ENCODE data around the gene LRRK1. TPM values are rescaled to one million over a fixed set of nuclear protein-coding genes. Genes with fewer than 3 reads are reported as not detected.

LRRK1 gene
- total and polyA plus RNA-seq, 2 experiments from 2014 or later: 2.6 to 4.5 TPM

DNA sequence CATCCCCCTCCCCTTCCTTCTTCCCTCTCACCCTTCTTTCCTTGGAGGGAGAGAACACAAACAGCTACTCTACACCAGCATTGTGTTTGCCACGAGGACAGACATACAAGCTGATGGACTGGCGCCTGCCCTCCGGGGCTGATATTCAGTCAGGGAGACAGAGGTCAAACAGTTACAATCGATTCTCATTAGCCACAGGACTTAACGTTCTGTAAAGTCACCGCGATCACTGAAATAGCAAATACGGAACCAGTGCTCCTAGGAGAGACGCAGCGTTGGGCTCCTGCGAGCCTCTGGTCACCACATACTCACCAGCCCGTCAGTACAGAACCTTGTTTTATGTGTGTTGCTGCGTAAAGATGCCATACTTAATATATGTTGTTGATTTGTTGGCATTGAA, 108.8 kb downstream of the LRRK1 start:
- Histone ChIP-seq H3K27ac (ENCODE audit: low read depth) (no peak overlapping the region), H3K27me3 (ENCODE audit: insufficient read depth) (no peaks in the 10 kb centered on the region), H2AFZ (peak overlapping the region; percentile 38; the same call in 1 of the 2 replicates), H4K20me1 (replicated peaks; ENCODE audit: insufficient read depth) (no peaks in the 10 kb centered on the region), H3K4me2 (no peak overlapping the region), H3K4me1 (ENCODE audit: insufficient read depth) (no peaks in the 10 kb centered on the region), H3F3A (replicated peaks; ENCODE audit: low read depth) (no peaks in the 10 kb centered on the region), H3K9me2 (ENCODE audit: insufficient read depth) (no peaks in the 10 kb centered on the region), H3K4me3 (no peak overlapping the region), H3K79me2 (replicated peaks; ENCODE audit: insufficient read depth) (no peaks in the 10 kb centered on the region), H3K36me3 (ENCODE audit: insufficient read depth) (no peaks in the 10 kb centered on the region)
- no peak for DNase-seq (ENCODE audit: low spot score)
- Mint-ChIP-seq H3K27ac (no peak overlapping the region), H3K36me3 (ENCODE audit: low read depth) (no peaks in the 10 kb centered on the region), H3K9me3 (no peaks in the 10 kb centered on the region), H3K4me1 (peaks cover 4% of the 10 kb centered on the region; the same call in 1 of the 3 replicates), H3K27me3 (ENCODE audit: insufficient read depth, low read depth, poor library complexity) (peaks cover 10% of the 10 kb centered on the region), H3K4me3 (no peak overlapping the region)
- ATAC-seq: no peak
- TF ChIP-seq, protein P1, sequence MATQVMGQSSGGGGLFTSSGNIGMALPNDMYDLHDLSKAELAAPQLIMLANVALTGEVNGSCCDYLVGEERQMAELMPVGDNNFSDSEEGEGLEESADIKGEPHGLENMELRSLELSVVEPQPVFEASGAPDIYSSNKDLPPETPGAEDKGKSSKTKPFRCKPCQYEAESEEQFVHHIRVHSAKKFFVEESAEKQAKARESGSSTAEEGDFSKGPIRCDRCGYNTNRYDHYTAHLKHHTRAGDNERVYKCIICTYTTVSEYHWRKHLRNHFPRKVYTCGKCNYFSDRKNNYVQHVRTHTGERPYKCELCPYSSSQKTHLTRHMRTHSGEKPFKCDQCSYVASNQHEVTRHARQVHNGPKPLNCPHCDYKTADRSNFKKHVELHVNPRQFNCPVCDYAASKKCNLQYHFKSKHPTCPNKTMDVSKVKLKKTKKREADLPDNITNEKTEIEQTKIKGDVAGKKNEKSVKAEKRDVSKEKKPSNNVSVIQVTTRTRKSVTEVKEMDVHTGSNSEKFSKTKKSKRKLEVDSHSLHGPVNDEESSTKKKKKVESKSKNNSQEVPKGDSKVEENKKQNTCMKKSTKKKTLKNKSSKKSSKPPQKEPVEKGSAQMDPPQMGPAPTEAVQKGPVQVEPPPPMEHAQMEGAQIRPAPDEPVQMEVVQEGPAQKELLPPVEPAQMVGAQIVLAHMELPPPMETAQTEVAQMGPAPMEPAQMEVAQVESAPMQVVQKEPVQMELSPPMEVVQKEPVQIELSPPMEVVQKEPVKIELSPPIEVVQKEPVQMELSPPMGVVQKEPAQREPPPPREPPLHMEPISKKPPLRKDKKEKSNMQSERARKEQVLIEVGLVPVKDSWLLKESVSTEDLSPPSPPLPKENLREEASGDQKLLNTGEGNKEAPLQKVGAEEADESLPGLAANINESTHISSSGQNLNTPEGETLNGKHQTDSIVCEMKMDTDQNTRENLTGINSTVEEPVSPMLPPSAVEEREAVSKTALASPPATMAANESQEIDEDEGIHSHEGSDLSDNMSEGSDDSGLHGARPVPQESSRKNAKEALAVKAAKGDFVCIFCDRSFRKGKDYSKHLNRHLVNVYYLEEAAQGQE (IDR thresholded peaks at IDR 0.05; ENCODE audit: unreplicated experiment): no peak
- TF ChIP-seq, protein P2, sequence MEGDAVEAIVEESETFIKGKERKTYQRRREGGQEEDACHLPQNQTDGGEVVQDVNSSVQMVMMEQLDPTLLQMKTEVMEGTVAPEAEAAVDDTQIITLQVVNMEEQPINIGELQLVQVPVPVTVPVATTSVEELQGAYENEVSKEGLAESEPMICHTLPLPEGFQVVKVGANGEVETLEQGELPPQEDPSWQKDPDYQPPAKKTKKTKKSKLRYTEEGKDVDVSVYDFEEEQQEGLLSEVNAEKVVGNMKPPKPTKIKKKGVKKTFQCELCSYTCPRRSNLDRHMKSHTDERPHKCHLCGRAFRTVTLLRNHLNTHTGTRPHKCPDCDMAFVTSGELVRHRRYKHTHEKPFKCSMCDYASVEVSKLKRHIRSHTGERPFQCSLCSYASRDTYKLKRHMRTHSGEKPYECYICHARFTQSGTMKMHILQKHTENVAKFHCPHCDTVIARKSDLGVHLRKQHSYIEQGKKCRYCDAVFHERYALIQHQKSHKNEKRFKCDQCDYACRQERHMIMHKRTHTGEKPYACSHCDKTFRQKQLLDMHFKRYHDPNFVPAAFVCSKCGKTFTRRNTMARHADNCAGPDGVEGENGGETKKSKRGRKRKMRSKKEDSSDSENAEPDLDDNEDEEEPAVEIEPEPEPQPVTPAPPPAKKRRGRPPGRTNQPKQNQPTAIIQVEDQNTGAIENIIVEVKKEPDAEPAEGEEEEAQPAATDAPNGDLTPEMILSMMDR (conservative IDR thresholded peaks at IDR 0.05; ENCODE audit: low read depth in 2 of 2): no peak
- TF ChIP-seq, protein P3, sequence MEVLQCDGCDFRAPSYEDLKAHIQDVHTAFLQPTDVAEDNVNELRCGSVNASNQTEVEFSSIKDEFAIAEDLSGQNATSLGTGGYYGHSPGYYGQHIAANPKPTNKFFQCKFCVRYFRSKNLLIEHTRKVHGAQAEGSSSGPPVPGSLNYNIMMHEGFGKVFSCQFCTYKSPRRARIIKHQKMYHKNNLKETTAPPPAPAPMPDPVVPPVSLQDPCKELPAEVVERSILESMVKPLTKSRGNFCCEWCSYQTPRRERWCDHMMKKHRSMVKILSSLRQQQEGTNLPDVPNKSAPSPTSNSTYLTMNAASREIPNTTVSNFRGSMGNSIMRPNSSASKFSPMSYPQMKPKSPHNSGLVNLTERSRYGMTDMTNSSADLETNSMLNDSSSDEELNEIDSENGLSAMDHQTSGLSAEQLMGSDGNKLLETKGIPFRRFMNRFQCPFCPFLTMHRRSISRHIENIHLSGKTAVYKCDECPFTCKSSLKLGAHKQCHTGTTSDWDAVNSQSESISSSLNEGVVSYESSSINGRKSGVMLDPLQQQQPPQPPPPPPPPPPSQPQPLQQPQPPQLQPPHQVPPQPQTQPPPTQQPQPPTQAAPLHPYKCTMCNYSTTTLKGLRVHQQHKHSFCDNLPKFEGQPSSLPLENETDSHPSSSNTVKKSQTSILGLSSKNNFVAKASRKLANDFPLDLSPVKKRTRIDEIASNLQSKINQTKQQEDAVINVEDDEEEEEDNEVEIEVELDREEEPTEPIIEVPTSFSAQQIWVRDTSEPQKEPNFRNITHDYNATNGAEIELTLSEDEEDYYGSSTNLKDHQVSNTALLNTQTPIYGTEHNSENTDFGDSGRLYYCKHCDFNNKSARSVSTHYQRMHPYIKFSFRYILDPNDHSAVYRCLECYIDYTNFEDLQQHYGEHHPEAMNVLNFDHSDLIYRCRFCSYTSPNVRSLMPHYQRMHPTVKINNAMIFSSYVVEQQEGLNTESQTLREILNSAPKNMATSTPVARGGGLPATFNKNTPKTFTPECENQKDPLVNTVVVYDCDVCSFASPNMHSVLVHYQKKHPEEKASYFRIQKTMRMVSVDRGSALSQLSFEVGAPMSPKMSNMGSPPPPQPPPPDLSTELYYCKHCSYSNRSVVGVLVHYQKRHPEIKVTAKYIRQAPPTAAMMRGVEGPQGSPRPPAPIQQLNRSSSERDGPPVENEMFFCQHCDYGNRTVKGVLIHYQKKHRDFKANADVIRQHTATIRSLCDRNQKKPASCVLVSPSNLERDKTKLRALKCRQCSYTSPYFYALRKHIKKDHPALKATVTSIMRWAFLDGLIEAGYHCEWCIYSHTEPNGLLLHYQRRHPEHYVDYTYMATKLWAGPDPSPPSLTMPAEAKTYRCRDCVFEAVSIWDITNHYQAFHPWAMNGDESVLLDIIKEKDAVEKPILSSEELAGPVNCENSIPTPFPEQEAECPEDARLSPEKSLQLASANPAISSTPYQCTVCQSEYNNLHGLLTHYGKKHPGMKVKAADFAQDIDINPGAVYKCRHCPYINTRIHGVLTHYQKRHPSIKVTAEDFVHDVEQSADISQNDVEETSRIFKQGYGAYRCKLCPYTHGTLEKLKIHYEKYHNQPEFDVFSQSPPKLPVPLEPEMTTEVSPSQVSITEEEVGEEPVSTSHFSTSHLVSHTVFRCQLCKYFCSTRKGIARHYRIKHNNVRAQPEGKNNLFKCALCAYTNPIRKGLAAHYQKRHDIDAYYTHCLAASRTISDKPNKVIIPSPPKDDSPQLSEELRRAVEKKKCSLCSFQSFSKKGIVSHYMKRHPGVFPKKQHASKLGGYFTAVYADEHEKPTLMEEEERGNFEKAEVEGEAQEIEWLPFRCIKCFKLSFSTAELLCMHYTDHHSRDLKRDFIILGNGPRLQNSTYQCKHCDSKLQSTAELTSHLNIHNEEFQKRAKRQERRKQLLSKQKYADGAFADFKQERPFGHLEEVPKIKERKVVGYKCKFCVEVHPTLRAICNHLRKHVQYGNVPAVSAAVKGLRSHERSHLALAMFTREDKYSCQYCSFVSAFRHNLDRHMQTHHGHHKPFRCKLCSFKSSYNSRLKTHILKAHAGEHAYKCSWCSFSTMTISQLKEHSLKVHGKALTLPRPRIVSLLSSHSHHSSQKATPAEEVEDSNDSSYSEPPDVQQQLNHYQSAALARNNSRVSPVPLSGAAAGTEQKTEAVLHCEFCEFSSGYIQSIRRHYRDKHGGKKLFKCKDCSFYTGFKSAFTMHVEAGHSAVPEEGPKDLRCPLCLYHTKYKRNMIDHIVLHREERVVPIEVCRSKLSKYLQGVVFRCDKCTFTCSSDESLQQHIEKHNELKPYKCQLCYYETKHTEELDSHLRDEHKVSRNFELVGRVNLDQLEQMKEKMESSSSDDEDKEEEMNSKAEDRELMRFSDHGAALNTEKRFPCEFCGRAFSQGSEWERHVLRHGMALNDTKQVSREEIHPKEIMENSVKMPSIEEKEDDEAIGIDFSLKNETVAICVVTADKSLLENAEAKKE (CRISPR knock-in tag; IDR thresholded peaks at IDR 0.05): no peak

Data from GM23338 (cell line).